Measurements from ENCODE around the gene UGT2A2. TPM values are rescaled to one million over a fixed set of nuclear protein-coding genes. Genes with fewer than 3 reads are reported as not detected.

The UGT2A2 gene
- total RNA-seq, 1 donor = not detected

DNA sequence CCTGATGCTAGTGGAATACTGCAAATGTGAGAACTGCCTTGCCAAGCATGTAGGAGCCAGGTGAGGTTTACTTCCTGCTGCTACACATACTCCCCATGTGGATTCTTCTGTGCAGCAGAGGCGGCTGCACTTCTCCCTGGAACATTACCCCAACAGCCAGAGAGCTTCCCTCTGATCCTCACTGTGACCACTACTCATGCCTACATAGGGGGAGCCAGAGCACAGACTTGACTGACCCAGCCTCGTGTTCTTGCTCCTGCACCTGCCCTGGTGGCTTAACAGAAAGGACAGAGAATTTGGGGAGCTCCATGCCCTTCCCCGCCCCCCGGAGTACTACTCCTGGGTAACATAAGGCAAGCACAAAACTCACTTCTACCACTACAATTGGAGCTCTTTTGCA is 38.4 kb downstream of the UGT2A2 start:
- no peak for DNase-seq (ENCODE audit: low read depth)
- H3K4me3 ChIP-seq (ENCODE audit: low read depth, low read length) = no peak overlapping the region
- TF ChIP-seq, protein P1, sequence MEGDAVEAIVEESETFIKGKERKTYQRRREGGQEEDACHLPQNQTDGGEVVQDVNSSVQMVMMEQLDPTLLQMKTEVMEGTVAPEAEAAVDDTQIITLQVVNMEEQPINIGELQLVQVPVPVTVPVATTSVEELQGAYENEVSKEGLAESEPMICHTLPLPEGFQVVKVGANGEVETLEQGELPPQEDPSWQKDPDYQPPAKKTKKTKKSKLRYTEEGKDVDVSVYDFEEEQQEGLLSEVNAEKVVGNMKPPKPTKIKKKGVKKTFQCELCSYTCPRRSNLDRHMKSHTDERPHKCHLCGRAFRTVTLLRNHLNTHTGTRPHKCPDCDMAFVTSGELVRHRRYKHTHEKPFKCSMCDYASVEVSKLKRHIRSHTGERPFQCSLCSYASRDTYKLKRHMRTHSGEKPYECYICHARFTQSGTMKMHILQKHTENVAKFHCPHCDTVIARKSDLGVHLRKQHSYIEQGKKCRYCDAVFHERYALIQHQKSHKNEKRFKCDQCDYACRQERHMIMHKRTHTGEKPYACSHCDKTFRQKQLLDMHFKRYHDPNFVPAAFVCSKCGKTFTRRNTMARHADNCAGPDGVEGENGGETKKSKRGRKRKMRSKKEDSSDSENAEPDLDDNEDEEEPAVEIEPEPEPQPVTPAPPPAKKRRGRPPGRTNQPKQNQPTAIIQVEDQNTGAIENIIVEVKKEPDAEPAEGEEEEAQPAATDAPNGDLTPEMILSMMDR (IDR thresholded peaks at IDR 0.05; ENCODE audit: insufficient read depth, low read depth, low read length) = no peak

DNA sequence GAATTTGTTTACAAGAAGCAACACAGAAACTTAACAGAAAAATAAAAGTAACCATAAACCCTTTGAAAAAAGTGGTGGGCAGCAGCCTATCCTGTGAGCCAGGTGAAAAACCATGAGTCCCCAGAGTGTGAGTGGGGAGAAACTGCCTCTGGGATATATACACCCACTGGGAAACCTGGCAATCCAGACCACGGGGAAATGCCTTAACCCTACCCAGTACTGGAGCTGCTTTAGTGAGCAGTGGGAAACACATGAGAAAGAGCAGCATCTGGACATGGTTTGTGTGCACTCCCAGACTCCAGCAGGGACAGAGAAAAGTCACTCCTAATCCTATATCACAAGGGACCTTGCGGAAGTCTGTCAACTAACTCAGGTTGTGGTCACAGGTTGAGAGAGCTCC is 39.4 kb downstream of the UGT2A2 start:
- TF ChIP-seq, protein P1 (IDR thresholded peaks at IDR 0.05; ENCODE audit: insufficient read depth, low read depth, low read length) = no peak
- no peak overlapping the region for H3K4me3 ChIP-seq (ENCODE audit: low read depth, low read length)
- no peak for DNase-seq (ENCODE audit: low read depth)

DNA sequence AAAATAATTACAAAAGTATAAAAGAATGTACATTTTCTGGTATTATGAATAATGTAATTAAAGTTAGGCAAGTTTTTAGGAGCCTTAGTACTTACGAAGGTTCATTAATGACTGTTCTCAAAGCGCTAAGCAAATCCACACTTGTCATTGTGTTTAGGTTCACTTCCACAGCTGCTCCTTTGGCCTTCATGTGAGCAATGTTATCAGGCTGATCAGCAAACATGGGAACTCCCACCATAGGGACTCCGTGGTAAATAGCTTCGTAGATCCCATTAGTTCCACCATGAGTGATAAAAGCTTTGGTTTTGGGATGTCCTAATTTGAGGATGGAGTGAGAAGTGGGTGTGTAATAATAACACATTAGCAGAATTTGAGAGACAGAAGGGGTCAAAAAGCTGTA is 45.1 kb downstream of the UGT2A2 start:
- H3K4me3 ChIP-seq (ENCODE audit: low read depth, low read length) = no peak overlapping the region
- TF ChIP-seq, protein P1 (IDR thresholded peaks at IDR 0.05; ENCODE audit: insufficient read depth, low read depth, low read length) = no peak
- DNase-seq (ENCODE audit: low read depth) = no peak

DNA sequence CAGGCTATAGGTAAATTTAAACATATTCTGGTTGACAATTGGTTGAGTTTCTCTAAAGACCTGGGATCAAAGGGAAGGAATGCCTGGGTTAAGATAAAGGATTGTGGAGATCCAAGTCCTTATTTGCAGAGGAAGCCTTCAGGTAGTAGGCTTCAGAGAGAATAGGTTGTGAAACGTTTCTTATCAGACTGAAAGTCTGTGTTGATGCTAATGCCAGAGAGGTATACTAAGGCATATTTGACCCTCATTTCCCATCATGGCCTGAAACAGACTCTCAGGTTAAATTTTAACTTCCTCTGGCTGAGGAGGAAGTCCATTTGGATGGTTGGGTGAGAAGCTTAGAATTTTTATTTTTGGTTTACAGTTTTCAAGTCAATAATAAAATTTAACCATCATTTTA is 48.1 kb downstream of the UGT2A2 start:
- TF ChIP-seq, protein P1 (IDR thresholded peaks at IDR 0.05; ENCODE audit: insufficient read depth, low read depth, low read length) = no peak
- H3K4me3 ChIP-seq (ENCODE audit: low read depth, low read length) = no peak overlapping the region
- DNase-seq (ENCODE audit: low read depth) = no peak

DNA sequence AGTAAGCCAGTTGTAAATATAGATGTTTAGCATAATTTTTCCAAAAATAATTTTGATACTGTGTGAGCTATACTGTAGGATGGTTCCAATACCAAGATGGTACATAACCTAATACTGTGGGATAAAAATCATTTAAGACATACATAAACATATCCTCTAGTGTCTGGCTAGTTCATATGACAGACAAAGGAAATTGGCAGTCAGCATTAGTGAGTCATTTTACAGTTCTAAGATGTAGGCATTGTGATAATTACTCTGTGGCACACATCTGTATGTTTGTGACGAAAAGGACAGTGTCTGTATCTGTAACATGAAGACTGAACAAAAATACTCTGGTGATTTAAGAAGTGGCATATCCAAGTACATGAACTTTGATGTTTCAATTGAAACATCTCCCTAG is 49.6 kb downstream of the UGT2A2 start:
- TF ChIP-seq, protein P1 (IDR thresholded peaks at IDR 0.05; ENCODE audit: insufficient read depth, low read depth, low read length) = no peak
- no peak for DNase-seq (ENCODE audit: low read depth)
- no peak overlapping the region for H3K4me3 ChIP-seq (ENCODE audit: low read depth, low read length)

DNA sequence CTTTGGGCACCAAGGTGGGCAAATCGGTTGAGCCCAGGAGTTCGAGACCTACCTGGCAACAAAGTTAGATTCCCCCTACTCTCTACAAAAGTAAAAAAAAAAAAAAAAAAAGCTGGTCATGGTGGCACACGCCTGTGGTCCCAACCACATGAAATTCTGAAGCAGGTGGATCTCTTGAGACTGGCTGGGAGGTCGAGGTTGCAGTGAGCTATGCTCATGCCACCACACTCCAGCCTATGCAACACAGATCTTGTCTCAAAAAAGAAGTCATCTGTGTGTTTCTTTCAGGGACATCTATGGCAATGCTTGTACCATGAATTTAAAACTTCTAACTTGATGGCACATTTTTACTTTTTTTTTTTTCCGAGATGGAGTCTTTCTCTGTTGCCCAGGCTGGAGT is 55.3 kb downstream of the UGT2A2 start:
- no peak for DNase-seq (ENCODE audit: low read depth)
- TF ChIP-seq, protein P1 (IDR thresholded peaks at IDR 0.05; ENCODE audit: insufficient read depth, low read depth, low read length) = no peak
- no peak overlapping the region for H3K4me3 ChIP-seq (ENCODE audit: low read depth, low read length)

DNA sequence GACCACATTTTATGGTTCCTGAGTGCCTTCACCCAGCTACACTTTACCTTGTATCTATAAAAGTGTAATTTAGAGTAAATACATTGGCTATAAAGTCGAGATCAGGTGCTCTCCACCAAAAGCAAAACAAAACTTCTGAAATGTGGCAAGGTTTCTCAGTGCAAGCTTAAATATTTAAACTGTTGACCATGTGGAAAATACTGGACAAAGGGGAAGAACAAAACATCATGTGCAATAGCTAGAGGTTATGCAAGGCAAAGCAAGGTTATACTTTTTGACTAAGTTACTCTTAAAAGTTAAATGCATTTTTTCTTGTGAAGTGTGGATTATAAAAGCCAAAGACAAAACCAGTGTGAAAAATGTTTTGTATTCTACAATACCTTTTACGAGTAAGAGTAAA is 55.9 kb downstream of the UGT2A2 start:
- TF ChIP-seq, protein P1 (IDR thresholded peaks at IDR 0.05; ENCODE audit: insufficient read depth, low read depth, low read length) = no peak
- no peak overlapping the region for H3K4me3 ChIP-seq (ENCODE audit: low read depth, low read length)
- no peak for DNase-seq (ENCODE audit: low read depth)
